ENCODE data around the gene FBXO24. TPM values are rescaled to one million over a fixed set of nuclear protein-coding genes. Genes with fewer than 3 reads are reported as not detected.
A peak's percentile ranks its signal among the peaks of the same experiment; 100 is the strongest.

FBXO24 gene
- total and polyA plus RNA-seq, 11 donors, result 0.11 to 0.75 (median 0.31) TPM; not detected in 4

DNA sequence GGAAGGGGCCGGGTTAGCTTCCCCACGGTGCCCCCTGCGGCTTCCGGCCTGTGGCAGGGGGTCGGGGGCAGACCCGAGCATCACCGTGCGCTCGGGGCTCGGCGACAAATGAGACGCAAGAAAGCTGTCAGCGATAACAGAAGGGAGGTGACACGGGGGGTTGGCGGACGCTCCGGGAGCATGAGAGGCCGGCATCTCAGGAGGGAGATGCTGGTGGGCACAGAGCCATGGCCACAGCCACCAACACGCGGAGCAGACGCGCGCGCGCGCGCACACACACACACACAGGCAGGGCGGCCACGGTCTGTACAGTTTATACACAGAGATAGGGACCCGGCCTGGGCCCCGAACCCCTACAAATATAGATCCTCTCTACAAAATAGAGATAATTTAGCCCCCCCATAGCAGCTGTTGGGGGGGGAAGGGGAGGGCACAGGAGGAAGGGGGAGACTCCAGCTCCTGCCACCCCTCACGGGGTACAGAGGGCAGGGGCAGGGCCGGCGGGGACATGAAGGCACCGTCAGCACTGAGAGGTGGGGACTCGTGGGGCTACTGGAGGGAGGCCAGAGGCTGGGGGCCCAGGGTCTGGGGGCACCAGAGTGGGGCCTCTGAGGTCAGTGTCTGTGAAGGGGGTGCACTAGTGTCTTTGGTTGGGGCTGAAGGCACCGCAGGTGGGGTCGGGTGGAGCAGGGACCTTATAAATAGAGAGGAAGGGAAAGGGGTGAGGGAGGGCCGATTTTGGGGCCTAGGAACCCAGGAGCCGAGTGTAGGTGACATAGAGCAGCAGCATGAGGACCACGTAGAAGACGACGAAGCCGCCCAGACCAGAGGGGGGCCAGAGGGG, 11.5 kb upstream of the FBXO24 start:
- no peaks in the 10 kb centered on the region for H3K27me3 ChIP-seq
- no peak overlapping the region for H3K27ac ChIP-seq
- peak in 3 of 5 donors; percentile 16 to 54 (median 17) for DNase-seq
- no peak overlapping the region for H3K4me3 ChIP-seq
- H3K9me3 ChIP-seq, result no peaks in the 10 kb centered on the region
- ATAC-seq, result no peak
- no peak for TF ChIP-seq POLR2A (IDR thresholded peaks at IDR 0.05)
- TF ChIP-seq, protein P1, sequence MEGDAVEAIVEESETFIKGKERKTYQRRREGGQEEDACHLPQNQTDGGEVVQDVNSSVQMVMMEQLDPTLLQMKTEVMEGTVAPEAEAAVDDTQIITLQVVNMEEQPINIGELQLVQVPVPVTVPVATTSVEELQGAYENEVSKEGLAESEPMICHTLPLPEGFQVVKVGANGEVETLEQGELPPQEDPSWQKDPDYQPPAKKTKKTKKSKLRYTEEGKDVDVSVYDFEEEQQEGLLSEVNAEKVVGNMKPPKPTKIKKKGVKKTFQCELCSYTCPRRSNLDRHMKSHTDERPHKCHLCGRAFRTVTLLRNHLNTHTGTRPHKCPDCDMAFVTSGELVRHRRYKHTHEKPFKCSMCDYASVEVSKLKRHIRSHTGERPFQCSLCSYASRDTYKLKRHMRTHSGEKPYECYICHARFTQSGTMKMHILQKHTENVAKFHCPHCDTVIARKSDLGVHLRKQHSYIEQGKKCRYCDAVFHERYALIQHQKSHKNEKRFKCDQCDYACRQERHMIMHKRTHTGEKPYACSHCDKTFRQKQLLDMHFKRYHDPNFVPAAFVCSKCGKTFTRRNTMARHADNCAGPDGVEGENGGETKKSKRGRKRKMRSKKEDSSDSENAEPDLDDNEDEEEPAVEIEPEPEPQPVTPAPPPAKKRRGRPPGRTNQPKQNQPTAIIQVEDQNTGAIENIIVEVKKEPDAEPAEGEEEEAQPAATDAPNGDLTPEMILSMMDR (IDR thresholded peaks at IDR 0.05), result no peak
- intact Hi-C loops (cut with DNase I), result no loop called here
- peaks cover 5 to 62% (median 56%) of the 10 kb centered on the region in 9 donors for H3K36me3 ChIP-seq
- H3K4me1 ChIP-seq, result peaks cover 0 to 15% (median 9%) of the 10 kb centered on the region in 12 donors
- WGBS, 4 donors, result 92 to 94% (median 93%) methylated on average over 41 to 44 of the region's 44 CpGs

DNA sequence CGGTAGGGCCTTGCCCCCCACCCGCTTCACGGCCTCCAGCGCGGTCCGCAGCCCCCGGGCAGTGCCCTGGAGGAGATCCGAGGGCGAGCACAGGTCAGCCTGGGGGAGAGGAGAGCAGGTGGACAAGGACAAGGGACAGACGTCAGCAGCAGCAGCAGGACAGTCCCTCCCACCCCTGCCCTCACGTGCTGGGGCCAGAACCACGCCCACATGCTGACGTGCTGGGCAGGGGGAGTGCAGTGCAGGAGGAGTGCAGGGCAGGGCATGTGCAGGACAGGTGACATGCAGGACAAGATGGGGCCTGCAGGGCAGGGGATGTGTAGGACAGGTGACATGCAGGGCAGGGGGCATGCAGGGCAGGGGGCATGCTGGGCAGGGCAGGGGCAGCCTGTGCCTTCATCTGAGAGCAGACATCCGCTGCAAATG, 10.9 kb upstream of the FBXO24 start:
- Histone ChIP-seq H3K27me3 (no peaks in the 10 kb centered on the region), H3K36me3 (peaks cover 5 to 67% (median 61%) of the 10 kb centered on the region in 9 donors), H3K9me3 (no peaks in the 10 kb centered on the region), H3K4me1 (peaks cover 0 to 9% (median 3%) of the 10 kb centered on the region in 12 donors), H3K4me3 (no peak overlapping the region), H3K27ac (no peak overlapping the region)
- TF ChIP-seq, protein P1 (IDR thresholded peaks at IDR 0.05), result no peak
- TF ChIP-seq POLR2A (IDR thresholded peaks at IDR 0.05), result no peak
- intact Hi-C loops (cut with DNase I), result no loop called here
- peak in 1 of 5 donors; percentile 49 for DNase-seq
- WGBS, 4 donors, result 78 to 84% (median 82%) methylated on average over 12 to 14 of the region's 14 CpGs
- no peak for ATAC-seq

DNA sequence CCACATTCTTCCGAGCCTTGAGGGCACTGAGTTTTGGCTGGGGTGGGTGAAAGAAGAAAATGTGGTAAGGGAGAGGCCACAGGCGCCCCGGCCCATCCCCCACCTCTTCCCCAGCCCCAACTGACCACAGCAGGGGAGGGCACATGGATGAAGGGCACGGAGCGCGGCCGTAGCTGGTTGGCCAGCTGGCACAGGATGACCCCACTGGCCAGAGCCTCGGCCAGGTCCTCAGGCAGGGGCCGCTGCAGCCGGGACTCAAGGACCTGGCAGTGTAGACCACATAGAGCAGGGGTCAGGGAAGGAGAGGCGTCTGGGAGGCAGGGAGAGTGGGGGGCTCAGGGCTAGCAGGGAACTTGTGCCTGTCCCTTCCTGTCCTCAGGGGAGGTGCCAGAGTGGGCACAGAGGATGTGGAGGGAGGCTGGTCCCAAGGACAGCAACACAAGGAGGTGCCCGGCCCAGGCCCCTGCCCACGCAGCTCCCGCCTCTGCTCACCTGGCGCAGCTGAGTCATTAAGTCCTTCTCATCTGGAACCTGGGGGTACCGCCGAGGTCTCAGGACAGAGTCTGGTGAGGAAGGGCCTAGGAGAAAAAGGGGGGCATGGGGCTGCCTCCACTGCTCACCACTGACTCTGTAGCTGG, 10.3 kb upstream of the FBXO24 start:
- 86 to 93% (median 91%) methylated on average over 13 to 17 of the region's 17 CpGs for WGBS, 4 donors
- H3K36me3 ChIP-seq, result peaks cover 5 to 73% (median 66%) of the 10 kb centered on the region in 9 donors
- H3K27me3 ChIP-seq, result no peaks in the 10 kb centered on the region
- H3K4me3 ChIP-seq, result no peak overlapping the region
- H3K27ac ChIP-seq, result no peak overlapping the region
- TF ChIP-seq, protein P1 (IDR thresholded peaks at IDR 0.05), result no peak
- TF ChIP-seq POLR2A (IDR thresholded peaks at IDR 0.05), result no peak
- DNase-seq (peak in 2 of 5 donors; percentile 16 to 48), ATAC-seq (no peak)
- peaks cover 0 to 2% (median 0%) of the 10 kb centered on the region in 12 donors for H3K4me1 ChIP-seq
- no peaks in the 10 kb centered on the region for H3K9me3 ChIP-seq
- intact Hi-C loops (cut with DNase I), result no loop called here

DNA sequence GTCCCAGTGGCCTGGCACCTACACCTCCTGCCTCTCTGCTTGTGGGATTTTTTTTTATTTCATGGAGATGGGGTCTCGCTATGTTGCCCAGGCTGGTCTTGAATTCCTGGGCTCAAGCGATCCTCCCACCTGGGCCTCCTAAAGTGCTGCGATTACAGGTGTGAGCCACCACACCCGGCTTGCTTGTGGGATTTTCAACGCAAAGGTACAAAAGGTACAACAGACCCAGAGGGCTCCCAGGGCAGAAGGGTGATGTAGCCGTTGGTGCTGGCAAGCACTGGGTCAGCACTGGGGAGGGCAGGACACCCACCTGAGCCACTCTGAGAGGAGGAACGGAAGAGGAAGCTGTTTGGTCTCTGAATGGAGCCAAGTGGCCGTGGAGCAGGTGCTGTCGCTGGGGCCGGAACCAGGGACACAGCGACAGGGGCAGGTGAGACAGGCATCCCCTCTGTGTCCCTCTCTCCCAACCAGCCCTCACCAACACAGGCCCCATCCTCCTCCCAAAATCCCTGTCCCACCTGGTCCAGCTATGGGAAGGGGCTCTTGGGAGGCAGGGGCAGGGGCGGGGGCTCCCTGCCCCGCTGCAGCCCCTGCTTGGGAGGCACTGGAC, 9.6 kb upstream of the FBXO24 start:
- peak in 2 of 5 donors; percentile 8 to 47 for DNase-seq
- ATAC-seq, result no peak
- Histone ChIP-seq H3K4me3 (no peak overlapping the region), H3K4me1 (no peaks in the 10 kb centered on the region), H3K9me3 (no peaks in the 10 kb centered on the region), H3K36me3 (peaks cover 5 to 79% (median 73%) of the 10 kb centered on the region in 9 donors), H3K27ac (no peak overlapping the region), H3K27me3 (no peaks in the 10 kb centered on the region)
- 93 to 96% (median 95%) methylated on average over 8 to 13 of the region's 13 CpGs for WGBS, 4 donors
- intact Hi-C loops (cut with DNase I), result no loop called here
- TF ChIP-seq POLR2A (IDR thresholded peaks at IDR 0.05), result no peak
- TF ChIP-seq, protein P1 (IDR thresholded peaks at IDR 0.05), result no peak

All from heart left ventricle (tissue), 16 donors.